SU-DHL-6 (cell line): ENCODE data around the gene HPS5.

ENCODE experiments used
- CTCF ChIP-seq: fragments of 200-600 bp; sonication (generic); IDR thresholded peaks from one replicate; pipeline ENCODE4 v1.5.1; 2017; ENCODE audit warnings: antibody characterized with exemption, mild to moderate bottlenecking, low read length, moderate library complexity; ENCODE audit not compliant: insufficient read depth, poor library complexity, severe bottlenecking
- EZH2phosphoT487 ChIP-seq: fragments of 200-600 bp; sonication (generic), shearing (Covaris generic); conservative IDR thresholded peaks from 2 replicates; pipeline ENCODE4 v1.6.1; 2018; ENCODE audit warnings: mild to moderate bottlenecking, antibody characterized with exemption, low read length, moderate library complexity, mixed read lengths

GRCh38 chr11:18294862-18295261 lies 27.1 kb downstream of the HPS5 start:
- TF ChIP-seq CTCF (no peak), EZH2phosphoT487 (no peak)
